GM19324 (cell line): ENCODE results near the gene PLEKHD1.
"Not testable (repeated sequence)": the region's sequence is repeated elsewhere in the genome, so short reads cannot be mapped to it uniquely, and the experiment has no call there.

Experiments used
- ATAC-seq: cut with Tn5 transposase; IDR thresholded peaks from one replicate; pipeline ENCODE4 v1.9.1; 2021; ENCODE audit warnings: mild to moderate bottlenecking, moderate library complexity; ENCODE audit not compliant: unreplicated experiment, low FRiP score

PLEKHD1 gene

DNA sequence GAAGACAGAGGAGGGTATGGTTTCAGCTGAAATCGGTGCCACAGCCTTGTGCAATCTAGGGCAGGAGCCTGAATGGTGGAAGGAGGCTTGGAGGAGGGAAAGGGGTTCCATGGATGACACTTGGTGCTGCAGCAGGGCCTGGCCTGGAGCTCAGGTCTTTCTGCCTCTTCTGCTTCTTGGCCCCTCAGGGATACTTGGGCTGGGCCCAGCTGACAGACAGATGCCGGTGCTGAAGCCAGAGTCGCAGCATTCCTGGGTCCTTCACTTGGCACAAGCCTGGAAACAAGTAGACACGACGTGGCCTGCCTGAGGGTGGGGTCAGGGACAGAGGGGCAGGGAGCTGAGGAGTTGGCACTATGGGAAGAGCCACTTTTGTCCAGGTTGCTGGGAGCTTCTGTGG lies 4.4 kb upstream of the PLEKHD1 start:
- no peak for ATAC-seq

DNA sequence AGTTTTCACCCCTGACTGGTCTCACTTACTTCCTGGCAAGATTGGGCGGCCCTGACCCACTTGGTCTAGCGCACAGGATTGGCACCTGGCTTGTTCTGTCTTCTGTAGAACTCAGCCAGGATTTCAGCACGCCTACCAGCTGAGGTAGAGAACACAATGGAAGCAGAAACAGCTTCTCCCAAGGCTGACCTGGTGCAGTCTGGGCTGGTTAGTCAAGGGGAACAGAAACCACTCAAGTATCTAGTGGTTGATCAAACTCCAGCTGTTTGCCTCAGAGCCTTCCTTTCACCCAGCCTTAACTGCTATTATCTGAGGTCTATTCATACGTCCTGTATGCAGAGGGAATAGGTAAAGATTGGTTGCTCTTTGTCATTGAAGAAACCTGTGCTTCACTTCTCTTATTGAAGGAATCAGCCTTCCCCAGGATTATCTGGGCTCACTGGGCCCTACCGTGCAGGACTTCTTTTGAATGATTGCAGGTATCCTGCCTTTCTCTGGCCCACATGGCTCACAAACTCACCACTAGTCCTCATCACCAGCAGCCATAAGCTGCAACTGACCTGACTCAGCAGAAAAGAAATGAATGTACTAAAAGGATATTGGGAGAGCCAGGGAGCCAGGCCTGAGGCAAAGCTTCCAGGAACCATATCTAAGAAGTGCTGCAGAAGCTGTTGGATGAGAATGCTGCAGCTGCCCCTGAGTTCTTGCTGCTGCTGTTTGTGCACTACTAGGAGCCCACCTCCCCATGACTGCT lies 2.5 kb upstream of the PLEKHD1 start:
- peak; percentile 84 for ATAC-seq

DNA sequence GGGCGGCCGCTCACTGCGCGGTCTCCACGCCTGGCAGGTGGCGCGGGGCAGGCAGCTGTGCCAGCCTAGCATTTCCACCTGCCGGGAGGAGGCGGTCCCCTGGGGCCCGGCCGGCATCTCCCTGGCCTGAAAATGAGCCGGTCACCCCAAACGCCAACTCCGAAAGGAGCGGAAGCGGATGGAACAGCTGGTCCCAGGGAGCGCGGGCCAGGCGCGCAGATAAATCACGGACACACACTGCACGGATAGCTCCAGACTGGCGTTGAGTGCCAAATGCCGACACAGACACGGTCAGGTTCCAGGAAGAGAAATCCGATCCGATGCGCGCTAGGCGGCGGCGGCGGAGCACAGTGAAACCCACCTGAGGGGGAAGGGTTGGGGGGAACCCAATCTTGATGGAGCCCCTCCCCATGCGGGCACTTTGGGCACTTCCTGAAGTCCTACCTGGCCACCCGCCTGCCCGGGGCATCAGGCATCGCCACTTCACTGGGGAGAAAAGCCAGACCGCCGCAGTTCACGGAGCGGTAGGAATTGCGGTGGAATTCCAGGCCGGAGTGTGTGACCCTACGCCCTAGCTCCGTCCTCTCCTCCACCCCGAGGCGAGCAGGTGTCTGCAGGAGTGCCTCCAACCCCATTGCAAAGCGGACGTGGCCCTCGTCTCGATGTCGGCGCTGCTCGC lies 624 bp upstream of the PLEKHD1 start:
- ATAC-seq, result no peak

DNA sequence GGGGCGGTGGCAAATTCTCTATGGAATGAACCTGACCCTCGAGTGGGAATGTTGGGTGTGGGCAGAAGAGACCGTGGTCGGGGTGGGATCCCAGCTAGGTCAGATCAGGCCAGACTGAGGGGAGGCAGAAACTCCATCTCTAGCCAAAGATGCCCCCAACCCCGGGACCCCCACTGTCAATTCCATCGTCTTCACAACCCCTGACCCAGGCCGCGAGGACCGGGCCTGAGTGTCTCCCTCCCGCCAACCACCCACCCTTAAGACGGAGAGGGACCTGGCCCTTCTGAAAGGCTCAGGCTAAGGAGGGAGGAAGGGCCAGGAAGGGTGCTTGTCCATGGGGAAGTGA lies 760 bp downstream of the PLEKHD1 start:
- ATAC-seq, result no peak

DNA sequence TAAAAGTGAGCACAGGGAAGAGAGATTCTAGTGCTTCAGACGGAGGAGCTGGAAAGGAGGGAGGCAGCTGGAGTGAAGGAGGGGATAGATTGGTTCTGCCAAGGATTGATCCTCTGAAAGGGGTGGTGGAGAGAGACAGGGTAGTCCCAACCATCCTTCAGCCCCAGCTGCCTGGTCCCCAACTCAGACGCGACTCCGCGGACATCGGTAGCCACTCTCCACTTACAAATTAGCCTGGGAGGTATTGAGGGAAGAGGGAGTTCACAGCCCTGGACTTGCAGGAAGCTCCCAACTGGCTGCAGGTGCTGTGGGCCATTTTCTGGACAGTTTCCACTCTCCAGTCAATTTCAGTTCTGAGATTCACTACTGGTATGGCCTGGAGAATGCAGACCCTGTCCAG lies 1.2 kb downstream of the PLEKHD1 start:
- ATAC-seq, result no peak

DNA sequence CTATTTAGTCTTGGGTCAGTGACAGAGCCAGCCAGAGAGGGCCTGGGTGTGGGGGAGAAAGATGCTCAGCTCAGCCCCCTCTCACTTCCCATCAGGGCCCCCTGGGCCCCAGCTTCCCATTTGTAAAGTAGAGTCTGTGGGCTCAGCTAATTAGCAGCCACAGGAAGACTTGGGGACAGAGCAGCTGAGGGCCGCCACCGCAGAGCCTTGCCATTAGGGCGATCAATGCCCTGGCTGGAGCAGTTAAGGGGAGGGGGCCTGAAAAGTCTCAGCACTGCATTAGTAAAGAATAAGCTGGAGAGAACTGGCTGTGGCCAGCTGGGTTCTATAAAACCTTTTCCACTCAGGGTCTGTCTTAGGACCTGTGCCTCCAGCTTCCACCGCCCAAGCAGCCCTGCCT lies 2.7 kb downstream of the PLEKHD1 start:
- no peak for ATAC-seq

DNA sequence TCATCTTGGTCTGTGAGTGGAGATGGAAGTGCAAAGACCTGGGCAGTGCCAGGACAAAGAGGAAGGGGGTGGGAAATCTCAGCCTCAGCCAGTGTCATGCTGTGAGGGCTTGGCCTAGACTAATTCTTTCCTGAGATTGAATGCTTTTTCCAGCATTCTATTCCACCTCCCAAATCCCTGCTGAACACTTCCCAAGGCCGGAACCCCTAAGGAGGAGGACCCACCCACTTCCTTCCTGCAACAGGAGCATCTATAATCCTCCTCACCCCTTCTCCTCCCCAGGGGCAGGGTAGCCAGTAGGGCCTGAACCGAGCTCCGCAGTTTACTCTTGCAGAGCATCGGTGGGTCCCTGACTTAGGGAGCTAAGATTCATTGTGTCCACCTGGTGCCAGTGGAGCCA lies 3.2 kb downstream of the PLEKHD1 start:
- no peak for ATAC-seq

DNA sequence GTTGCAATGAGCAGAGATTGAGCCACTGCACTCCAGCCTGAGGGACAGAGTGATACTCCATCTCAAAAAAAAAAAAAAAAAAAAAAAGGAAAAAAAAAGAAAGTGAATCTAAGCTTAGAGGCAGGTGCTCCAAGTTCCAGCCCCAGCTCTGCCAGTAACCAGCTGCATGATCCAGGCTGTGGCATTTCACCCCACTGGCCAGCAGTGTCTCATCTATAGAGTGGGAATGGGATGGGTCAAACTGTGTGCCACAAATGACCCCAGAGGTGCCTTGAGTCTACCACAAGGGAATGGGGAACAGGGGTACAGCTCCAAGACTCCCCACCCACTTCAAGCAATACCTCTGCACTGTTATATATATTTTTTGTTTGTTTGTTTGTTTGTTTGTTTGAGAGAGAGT lies 5.0 kb downstream of the PLEKHD1 start:
- ATAC-seq, result no peak

DNA sequence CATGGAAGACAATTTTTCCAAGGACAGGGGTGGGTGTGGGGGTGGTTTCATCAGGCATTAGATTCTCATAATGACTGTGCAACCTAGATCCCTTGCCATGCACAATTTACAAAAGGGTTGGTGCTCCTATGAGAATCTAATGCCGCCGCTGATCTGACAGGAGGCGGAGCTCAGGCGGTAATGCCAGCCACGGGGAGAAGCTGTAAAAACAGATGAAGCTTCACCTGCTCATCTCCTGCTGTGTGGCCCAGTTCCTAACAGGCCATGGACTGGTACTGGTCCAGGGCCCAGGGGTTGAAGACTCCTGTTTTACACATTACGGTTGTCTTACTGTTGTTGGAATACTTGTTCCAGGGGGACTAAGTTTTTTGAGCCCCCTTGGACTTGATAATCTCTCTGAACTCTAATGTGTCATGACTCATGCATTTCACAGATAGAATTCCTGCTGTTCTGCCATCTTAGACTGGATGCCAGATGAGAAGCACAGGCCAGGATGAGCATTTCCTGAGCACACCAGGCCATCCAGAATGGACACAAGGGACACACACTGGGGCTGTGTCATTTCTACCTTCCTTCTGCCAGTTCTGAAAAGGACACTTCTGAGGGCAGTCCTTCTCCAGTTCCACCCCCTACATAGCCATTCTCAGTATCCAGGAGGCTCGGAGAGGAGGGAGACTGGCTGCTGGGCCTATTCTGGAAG lies 5.8 kb downstream of the PLEKHD1 start:
- ATAC-seq, result no peak

DNA sequence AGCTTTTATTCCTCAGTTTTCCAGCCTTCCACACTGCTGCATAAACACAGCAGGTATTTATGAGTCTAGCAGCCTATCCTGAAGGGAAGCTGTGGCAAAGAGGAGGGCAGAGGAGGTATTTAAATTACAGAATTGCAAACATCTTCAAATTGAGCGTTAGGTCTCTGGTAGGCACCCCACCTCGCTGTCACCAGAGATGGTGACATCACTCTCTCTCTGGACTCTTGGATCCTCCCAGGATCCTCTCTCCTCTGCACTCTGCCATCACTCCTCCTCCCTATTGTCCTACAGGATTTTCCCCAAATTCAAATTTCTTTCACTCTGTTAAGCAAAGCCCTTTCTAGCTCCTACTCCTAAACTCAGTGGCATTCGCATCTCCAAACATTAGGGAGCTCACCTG lies 6.7 kb downstream of the PLEKHD1 start:
- no peak for ATAC-seq

DNA sequence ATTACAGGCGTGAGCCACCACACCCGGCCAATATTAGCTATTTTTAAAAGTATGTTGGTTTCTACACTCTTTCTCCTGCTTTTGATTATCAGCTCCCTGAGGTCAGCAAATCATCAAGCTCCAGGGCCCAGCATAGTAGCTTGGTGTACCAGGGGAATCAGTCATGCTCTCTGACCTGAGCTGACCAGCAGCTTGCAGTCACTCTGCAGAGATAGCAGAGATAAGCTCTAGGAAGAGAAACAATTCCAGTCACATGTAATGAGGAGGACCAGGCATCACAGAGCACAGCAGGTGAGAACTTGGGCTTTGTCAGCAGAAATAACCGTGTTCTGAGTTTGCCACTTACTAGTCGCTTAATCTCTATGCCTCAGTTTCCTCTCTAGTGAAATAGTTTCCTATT lies 8.5 kb downstream of the PLEKHD1 start:
- no peak for ATAC-seq

DNA sequence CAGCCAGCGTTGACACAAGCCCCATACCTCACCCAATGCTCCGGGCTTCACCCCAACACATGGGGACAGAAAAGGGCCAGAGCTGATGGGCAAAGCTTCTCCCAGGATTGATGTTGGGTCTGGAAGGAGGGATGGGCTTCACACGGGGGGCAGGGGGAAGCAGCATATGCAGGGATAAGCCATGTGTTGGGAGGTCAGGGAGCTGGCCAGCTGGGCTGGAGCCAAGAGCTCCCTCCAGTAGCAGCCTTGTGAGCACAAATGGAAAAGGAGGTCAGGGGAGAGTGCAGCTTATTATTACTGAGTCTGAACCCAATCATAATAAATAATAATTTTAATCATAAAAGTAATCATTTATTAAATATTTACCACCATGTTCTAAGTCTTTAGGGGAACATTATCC lies 9.3 kb downstream of the PLEKHD1 start:
- no peak for ATAC-seq

DNA sequence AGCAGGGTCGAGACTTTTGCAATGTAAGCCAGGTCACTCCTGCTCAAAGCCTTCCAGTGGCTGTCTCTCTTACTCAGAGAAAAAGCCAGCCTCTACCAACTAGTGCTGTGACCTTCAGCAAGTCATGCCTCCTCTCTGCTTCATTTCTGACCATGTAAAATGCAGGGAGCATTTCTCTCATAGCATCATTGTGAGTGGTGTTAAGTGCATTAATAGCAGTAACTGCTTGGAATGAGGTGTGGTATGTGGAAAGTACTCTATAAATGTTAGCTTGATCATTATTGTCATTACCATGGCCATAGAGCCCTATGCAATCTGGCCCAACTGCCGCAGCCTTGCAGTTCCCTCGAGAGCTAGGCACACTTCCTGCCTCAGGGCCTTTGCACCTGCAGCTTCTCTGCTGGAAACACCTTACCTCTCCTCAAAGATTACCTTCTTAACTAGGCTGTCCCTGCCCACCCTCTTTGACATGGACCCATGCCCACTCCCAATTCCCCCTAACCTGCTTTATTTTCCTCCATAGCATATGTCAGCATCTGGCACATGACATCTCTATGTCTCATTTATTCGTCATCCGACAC lies 10.9 kb downstream of the PLEKHD1 start:
- no peak for ATAC-seq

DNA sequence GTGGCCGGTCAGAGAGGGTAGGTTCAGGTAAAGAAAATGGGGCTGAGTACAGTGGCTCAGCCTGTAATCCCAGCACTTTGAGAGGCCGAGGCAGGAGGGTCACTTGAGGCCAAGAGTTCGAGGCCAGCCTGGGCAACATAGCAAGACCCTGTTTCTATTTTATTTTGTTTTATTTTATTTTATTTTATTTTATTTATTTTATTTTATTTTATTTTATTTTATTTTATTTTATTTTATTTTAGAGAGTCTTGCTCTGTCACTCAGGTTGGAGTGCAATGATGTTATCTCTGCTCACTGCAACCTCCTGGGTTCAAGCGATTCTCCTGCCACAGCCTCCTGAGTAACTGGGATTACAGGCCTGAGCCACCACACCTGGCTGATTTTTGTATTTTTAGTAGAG lies 13.3 kb downstream of the PLEKHD1 start:
- ATAC-seq, result not testable (repeated sequence)

DNA sequence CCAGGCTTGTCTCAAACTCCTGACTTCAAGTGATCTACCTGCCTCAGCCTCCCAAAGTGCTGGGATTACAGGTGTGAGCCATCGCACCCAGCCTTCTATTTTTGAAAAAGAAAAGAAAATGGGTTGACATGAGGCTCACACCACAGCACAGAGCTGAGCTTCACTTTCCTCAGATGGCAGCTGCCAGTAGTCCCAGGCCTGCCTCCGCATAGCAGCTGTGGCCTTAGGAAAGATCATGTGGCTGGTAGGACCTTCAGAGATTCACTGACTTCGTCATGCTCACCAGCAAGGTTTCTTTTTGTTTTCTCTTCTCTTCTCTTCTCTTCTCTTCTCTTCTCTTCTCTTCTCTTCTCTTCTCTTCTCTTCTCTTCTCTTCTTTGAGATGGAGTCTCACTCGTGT lies 13.8 kb downstream of the PLEKHD1 start:
- ATAC-seq, result not testable (repeated sequence)

DNA sequence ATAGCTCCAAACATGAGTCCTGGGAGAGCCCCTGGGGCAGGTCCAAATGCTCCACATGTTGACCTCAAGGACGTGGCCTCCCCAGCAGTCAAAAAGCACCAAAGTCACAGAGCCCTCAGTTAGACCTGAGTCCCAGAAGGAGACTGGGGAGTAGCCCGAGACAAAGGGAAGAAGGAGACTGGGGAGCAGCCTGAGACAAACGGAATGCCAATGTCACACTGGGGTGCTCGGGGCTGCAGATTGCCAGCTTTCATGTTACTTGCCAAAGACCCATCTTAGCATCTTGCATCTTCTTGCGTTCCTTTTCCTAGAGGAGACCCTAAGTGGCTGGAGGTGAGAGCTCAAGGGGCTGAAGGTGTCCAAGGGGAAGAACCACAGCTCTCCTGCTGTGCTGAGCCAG lies 14.9 kb downstream of the PLEKHD1 start:
- ATAC-seq, result no peak

DNA sequence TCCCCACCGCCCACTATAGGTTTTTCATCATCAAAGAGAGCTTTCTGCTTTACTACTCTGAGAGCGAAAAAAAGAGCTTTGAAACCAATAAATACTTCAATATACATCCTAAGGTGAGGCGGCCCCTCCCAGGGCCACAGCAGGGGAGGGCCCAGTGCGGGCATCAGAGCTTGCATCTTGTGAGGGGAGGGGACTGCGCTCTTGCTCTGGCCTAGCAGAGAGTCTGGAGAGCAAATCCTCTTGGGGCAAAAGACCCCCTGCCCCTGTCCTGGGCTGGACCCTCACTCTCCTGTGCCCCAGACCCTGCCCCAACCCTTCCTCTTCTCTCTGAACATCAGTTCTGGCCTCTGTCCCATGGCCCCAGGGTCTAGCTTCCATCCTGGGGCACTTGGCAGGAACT lies 15.6 kb downstream of the PLEKHD1 start:
- ATAC-seq, result no peak

DNA sequence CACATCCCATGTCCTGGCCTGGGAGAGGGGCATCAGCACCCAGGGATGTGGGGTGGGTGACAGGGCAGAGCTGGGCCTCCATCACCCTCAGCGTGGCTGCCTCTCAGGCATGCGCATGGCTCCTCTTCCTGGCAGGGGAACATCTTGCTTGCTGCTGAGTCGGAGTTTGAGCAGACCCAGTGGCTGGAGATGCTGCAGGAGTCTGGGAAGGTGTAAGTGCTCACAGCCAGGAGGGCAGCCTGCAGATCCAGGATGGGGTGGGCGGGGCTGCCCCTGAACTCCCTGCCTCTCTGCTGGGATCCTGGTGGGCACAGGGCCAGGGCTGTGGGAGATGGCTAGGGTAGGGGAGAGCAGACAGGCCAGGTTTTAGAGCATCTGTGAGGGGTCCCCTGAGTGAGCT lies 16.2 kb downstream of the PLEKHD1 start:
- no peak for ATAC-seq

DNA sequence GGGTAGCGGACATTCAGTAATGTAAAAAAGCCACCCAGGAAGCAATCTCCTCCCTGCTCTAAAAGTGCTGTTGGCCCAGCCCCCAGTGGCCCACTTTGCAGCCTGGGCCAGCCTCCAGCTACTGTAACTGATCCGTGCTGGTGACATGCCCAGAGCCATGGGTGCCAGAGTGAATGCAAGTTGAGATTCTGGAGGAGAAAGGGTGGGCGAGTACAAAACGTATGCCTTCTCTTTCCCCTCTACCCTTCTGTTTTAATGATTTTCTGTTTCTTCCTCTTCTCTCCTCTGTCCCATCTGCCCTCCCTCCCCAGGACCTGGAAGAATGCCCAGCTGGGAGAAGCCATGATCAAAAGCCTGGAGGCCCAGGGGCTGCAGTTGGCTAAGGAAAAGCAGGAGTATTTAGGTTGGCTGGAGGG lies 16.9 kb downstream of the PLEKHD1 start:
- no peak for ATAC-seq

DNA sequence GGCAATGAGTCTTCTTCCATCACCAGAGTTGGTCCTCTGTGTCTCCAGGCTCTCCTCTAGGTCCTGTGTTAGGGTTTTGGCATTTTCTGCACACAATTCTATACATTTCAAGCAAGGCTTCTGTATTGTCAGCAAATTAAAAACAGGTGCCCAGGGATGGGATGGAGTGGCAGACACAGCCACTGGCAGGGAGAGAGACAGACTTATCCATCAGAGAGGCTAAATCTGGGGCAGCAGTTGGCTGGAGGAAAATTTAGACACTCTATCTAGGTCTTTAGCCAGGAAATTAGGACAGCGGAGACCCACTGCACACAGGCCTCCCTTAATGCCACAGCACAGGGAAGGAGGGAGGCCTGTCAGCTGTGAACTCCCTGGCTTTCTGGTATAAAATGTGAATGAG lies 20.2 kb downstream of the PLEKHD1 start:
- no peak for ATAC-seq
